SK-N-DZ (cell line): ENCODE measurements around the gene FMN1.

Source experiments
- DNase-seq: peaks from one replicate; pipeline ENCODE4 v3.0.0-alpha.2; 2015; ENCODE audit warnings: low spot score

Gene FMN1

GRCh38 chr15:33059184-33059583 is 135.3 kb downstream of the FMN1 start:
- no peak for DNase-seq

- DNase-seq, result no peak
Observed at GRCh38 chr15:33057845-33058244, 136.7 kb downstream of the FMN1 start.

GRCh38 chr15:33055962-33056361 is 138.6 kb downstream of the FMN1 start:
- DNase-seq, result peak; percentile 86

GRCh38 chr15:33051528-33051927 is 143.0 kb downstream of the FMN1 start:
- DNase-seq, result no peak

GRCh38 chr15:33048255-33048654 is 146.3 kb downstream of the FMN1 start:
- DNase-seq, result no peak

- DNase-seq, result no peak
Observed at GRCh38 chr15:33047077-33047476, 147.4 kb downstream of the FMN1 start.

GRCh38 chr15:33046329-33046728 is 148.2 kb downstream of the FMN1 start:
- DNase-seq, result no peak

- no peak for DNase-seq
Observed at GRCh38 chr15:33045066-33045810, 149.3 kb downstream of the FMN1 start.

- no peak for DNase-seq
Observed at GRCh38 chr15:33044598-33044997, 149.9 kb downstream of the FMN1 start.

GRCh38 chr15:33043636-33044035 is 150.9 kb downstream of the FMN1 start:
- DNase-seq, result no peak

GRCh38 chr15:33040496-33040895 is 154.0 kb downstream of the FMN1 start:
- no peak for DNase-seq

- no peak for DNase-seq
Observed at GRCh38 chr15:33034588-33034987, 159.9 kb downstream of the FMN1 start.

GRCh38 chr15:33032053-33032452 is 162.5 kb downstream of the FMN1 start:
- DNase-seq, result no peak

- DNase-seq, result no peak
Observed at GRCh38 chr15:33031324-33031821, 163.1 kb downstream of the FMN1 start.

GRCh38 chr15:33030315-33030714 is 164.2 kb downstream of the FMN1 start:
- no peak for DNase-seq

- no peak for DNase-seq
Observed at GRCh38 chr15:33029109-33029652, 165.3 kb downstream of the FMN1 start.

GRCh38 chr15:33028495-33028894 is 166.0 kb downstream of the FMN1 start:
- DNase-seq, result no peak

- no peak for DNase-seq
Observed at GRCh38 chr15:33027306-33028035, 167.0 kb downstream of the FMN1 start.

GRCh38 chr15:33026614-33027013 is 167.9 kb downstream of the FMN1 start:
- no peak for DNase-seq

- DNase-seq, result peak; percentile 17
Observed at GRCh38 chr15:33022629-33023028, 171.9 kb downstream of the FMN1 start.

GRCh38 chr15:33021806-33022389 is 172.6 kb downstream of the FMN1 start:
- peak; percentile 60 for DNase-seq

GRCh38 chr15:33019354-33019981 is 175.0 kb downstream of the FMN1 start:
- DNase-seq, result no peak
